Upper lobe of right lung (tissue), 1 donor: ENCODE measurements around the gene LYRM1. TPM values are rescaled to one million over a fixed set of nuclear protein-coding genes. Genes with fewer than 3 reads are reported as not detected.

Experiments used
- ATAC-seq: fragments of 200-7000 bp; cut with Tn5 transposase; one replicate; pipeline ENCODE4 v1.9.1; 2020; ENCODE audit warnings: mild to moderate bottlenecking, moderate library complexity
- DNase-seq: peaks from one replicate; pipeline ENCODE4 v3.0.0-alpha.2; 2020
- H3K27ac ChIP-seq: fragments of 200-600 bp; one replicate; pipeline ENCODE4 v1.8.0; 2022
- H3K27me3 ChIP-seq: fragments of 200-600 bp; one replicate; pipeline ENCODE4 v1.8.0; 2022; ENCODE audit warnings: mild to moderate bottlenecking
- H3K36me3 ChIP-seq: fragments of 200-600 bp; one replicate; pipeline ENCODE4 v1.8.0; 2022
- H3K4me1 ChIP-seq: fragments of 200-600 bp; one replicate; pipeline ENCODE4 v1.8.0; 2022
- H3K4me3 ChIP-seq: fragments of 200-600 bp; one replicate; pipeline ENCODE4 v1.8.0; 2022; ENCODE audit warnings: mild to moderate bottlenecking
- H3K9me3 ChIP-seq: fragments of 200-600 bp; one replicate; pipeline ENCODE4 v1.8.0; 2022
- intact Hi-C: fragments of 100-400 bp; cut with DNase I; formaldehyde crosslinking; loops from one replicate; pipeline ENCODE4 v1.11.0; 2022
- total RNA-seq: library from RNA; stranded (reverse); fragmentation: NEBNext Ultra II Directional; extraction: Animal tissue kit (Norgen Biotek cat#: 25700); gene quantifications from one replicate; pipeline ENCODE4 v1.2.1, GENCODE V29; 2021
- TF ChIP-seq, protein P1 (sequence below): fragments of 200-600 bp; IDR thresholded peaks from one replicate; pipeline ENCODE4 v1.8.0; 2022; ENCODE audit warnings: antibody characterized with exemption
- donor health status: DM: no; HTN: yes; CAD: no; lungs with severe emphysema.

The LYRM1 gene
- total RNA-seq, 1 donor from 2014 or later = 28.9 TPM

DNA sequence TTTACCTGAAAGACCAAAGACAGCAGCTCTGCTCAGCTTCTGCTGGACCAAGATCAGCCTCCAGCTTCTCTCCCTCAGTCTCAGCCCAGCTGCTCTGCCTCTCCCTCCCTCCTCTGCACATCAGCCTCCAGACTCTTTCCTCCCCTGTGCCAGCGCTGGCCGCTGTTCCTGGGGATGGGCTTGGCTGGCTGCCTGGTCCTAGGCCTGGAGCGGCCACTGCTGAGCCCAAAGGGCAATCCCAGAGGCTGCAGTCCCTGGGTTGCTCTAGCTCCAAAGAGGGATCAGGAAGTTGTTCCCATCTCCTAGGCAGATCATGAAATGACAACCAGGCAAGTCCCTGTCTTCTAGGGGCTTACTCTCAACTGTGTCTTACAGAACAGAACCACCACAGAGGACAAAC is 31.7 kb upstream of the LYRM1 start:
- Histone ChIP-seq H3K27ac (peak overlapping the region; percentile 48), H3K9me3 (no peaks in the 10 kb centered on the region), H3K27me3 (no peaks in the 10 kb centered on the region), H3K4me1 (peaks cover 83% of the 10 kb centered on the region), H3K4me3 (no peak overlapping the region), H3K36me3 (no peaks in the 10 kb centered on the region)
- peak; percentile 88 for ATAC-seq
- TF ChIP-seq, protein P1, sequence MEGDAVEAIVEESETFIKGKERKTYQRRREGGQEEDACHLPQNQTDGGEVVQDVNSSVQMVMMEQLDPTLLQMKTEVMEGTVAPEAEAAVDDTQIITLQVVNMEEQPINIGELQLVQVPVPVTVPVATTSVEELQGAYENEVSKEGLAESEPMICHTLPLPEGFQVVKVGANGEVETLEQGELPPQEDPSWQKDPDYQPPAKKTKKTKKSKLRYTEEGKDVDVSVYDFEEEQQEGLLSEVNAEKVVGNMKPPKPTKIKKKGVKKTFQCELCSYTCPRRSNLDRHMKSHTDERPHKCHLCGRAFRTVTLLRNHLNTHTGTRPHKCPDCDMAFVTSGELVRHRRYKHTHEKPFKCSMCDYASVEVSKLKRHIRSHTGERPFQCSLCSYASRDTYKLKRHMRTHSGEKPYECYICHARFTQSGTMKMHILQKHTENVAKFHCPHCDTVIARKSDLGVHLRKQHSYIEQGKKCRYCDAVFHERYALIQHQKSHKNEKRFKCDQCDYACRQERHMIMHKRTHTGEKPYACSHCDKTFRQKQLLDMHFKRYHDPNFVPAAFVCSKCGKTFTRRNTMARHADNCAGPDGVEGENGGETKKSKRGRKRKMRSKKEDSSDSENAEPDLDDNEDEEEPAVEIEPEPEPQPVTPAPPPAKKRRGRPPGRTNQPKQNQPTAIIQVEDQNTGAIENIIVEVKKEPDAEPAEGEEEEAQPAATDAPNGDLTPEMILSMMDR = no peak
- DNase-seq = peak; percentile 88
- intact Hi-C loops = no loop called here

DNA sequence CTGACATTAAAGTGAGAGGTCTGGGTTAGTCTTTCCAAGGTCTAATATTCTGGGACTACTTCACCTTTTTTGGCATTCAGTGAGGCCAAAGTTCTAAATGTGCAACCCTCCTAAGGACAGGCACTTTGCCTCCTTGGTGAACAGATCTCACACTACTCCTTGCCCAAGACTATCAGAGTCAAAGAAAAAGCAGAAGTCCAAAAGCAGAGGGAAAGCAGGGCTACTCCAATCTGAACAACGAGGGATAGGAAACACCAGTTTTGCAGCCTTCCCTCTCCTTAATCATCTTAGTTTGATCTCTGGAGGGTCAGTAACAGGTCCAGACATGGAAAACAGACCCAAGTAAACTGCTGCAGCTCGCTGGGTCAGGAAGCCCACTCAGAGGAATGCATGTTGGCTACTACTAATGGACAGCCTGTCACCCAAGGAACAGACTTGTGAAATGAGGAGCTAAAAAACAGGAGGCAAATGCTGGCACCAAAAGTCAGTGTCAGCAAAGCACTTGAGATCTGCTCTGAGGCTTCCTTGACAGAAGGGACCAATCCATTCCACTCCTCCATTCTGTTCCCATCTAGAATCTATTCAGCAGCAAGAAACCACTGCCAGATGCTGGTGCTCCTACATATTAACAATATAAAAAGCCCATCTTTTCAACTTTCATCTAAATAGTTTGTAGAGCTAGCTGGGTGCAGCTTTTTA is 30.3 kb upstream of the LYRM1 start:
- Histone ChIP-seq H3K36me3 (no peaks in the 10 kb centered on the region), H3K9me3 (no peaks in the 10 kb centered on the region), H3K4me1 (peaks cover 88% of the 10 kb centered on the region), H3K27me3 (no peaks in the 10 kb centered on the region), H3K4me3 (no peak overlapping the region), H3K27ac (peak overlapping the region; percentile 51)
- ATAC-seq = peak; percentile 45
- intact Hi-C loops = no loop called here
- DNase-seq = no peak
- TF ChIP-seq, protein P1 = no peak

DNA sequence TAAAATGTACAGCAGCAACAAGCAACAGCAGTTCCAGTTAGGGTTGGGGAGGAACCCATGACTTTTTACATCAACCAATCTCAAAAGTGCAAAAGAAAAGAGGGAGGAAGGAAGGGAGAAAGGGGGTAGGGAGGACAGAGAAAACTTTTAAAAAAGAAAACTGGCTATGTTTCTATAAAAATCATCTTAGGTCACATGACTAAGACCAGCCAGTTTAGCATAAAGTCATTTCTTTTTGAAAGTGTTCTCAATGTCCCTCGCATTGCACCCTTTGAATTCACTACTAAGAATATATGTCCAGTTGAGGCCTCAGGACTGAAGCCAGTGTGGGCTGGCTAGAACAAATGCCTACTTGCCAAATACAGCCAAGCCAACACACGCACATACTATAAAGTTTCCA is 29.3 kb upstream of the LYRM1 start:
- Histone ChIP-seq H3K36me3 (no peaks in the 10 kb centered on the region), H3K4me1 (peaks cover 80% of the 10 kb centered on the region), H3K9me3 (no peaks in the 10 kb centered on the region), H3K27ac (peak overlapping the region; percentile 51), H3K27me3 (no peaks in the 10 kb centered on the region), H3K4me3 (no peak overlapping the region)
- intact Hi-C loops = no loop called here
- DNase-seq = no peak
- no peak for ATAC-seq
- TF ChIP-seq, protein P1 = no peak

DNA sequence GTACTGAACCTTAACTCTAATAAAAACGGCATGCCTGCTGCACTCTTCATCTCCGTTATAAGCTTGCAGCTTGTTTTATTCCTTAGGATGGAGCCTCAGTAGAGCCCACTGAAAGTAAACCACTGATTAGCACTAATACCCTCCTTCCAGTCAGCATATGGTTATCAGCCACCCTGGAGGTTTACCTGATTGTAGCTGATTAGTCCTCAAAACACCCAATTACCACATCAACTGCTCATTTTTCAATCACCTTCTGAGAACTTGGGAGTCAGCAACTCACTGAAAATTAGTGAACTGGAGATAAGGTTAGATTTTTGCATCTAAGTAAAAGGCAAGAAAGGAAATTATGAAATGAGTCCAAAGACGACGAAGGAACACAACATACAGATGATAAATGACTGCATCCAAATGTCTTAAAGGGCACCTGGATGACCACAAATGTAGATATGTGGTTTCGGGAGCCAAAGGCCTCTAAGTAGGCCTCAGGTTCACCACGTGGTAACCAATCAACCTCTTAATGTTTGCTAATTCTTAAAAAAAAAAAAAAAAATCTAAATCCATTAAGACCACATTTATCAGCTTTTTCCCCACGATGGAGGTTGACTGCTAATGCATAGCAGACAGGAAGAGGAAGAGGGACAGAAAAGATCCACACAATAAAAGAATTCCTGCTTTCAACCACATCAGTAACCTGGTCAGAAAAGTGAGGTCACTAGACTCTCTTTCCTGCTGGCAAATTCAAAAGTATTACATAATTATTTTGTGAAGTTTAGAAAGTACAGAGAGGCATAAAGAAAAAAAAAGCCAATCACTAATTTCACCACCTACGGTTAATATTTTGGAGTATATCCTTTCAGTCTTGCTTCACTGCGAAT is 28.4 kb upstream of the LYRM1 start:
- Histone ChIP-seq H3K27me3 (no peaks in the 10 kb centered on the region), H3K36me3 (no peaks in the 10 kb centered on the region), H3K4me3 (no peak overlapping the region), H3K9me3 (no peaks in the 10 kb centered on the region), H3K4me1 (peaks cover 71% of the 10 kb centered on the region), H3K27ac (no peak overlapping the region)
- TF ChIP-seq, protein P1 = no peak
- ATAC-seq = no peak
- intact Hi-C loops = no loop called here
- no peak for DNase-seq

DNA sequence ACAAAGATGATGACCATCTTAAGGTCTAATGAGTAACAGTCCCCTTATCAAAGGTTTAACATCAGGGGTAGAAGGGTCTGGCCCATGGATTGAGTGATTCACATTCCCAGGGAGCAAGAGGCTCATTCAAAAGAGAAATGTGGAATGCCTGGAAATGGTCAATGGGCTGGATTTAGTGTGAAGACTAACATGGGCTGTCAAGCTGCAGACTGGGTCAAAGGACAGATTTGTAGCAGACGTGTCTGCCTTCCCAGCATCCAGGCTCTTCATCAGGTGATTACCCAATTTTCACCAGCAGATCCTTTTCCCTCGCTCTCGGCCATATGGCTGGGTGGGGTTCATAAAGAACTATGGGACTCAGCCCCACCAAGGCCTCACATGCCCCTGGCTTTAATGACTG is 27.2 kb upstream of the LYRM1 start:
- Histone ChIP-seq H3K4me3 (no peak overlapping the region), H3K4me1 (peaks cover 64% of the 10 kb centered on the region), H3K27me3 (no peaks in the 10 kb centered on the region), H3K9me3 (no peaks in the 10 kb centered on the region), H3K36me3 (no peaks in the 10 kb centered on the region), H3K27ac (peak overlapping the region; percentile 12)
- intact Hi-C loops = no loop called here
- DNase-seq (no peak), ATAC-seq (no peak)
- TF ChIP-seq, protein P1 = no peak
